GM23248 (cell line): Measurements from ENCODE around the gene HDAC4.

Experiments used
- EZH2 ChIP-seq: fragments of 200-600 bp; sonication (generic); IDR thresholded peaks from 2 replicates; pipeline ENCODE4 v1.6.1; 2018; ENCODE audit warnings: antibody characterized with exemption, mild to moderate bottlenecking; ENCODE audit not compliant: insufficient read depth, poor library complexity, severe bottlenecking
- EZH2phosphoT487 ChIP-seq: fragments of 200-600 bp; sonication (generic); IDR thresholded peaks from 2 replicates; pipeline ENCODE4 v1.6.1; 2018; ENCODE audit warnings: antibody characterized with exemption, moderate library complexity, mild to moderate bottlenecking, low read depth; ENCODE audit not compliant: insufficient read depth

DNA sequence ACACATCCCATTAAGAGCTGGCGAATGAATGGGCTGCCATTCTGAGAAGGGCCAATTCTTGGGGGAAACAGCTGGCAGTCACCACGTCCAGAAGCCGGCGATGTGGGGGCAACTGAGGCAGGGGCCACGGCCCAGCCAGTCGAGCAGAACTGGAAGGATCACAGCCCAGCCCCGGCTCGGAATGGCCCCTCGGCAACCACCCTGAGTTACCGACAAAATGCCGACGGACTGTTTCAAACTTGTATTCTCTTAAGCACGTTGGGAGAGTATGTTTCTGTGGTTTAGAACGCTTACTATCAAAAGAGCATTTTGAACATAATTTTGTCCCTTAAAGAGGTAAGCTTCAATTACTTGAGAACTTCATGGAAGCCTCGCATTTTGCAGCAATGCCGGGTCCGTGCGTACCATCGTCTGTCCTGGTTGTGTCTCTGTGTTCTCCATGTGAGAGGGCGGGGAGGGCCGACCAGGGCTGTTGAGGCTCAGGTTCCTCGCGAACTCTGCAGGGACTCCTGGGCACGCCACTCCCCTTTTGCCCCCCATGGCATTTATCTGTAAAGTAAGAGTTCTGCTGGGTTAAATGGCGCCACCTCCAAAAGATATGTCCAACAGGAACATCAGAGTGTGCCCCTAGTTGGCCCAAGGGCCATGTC lies 397.1 kb downstream of the HDAC4 start:
- TF ChIP-seq EZH2, result no peak
- TF ChIP-seq EZH2phosphoT487, result no peak
